ENCODE results near the gene DNAJA3. TPM values are rescaled to one million over a fixed set of nuclear protein-coding genes. Genes with fewer than 3 reads are reported as not detected.

DNAJA3 gene
- total and polyA plus RNA-seq, 9 of the 15 experiments (the other 6 are each of a cell fraction or from before 2014, with no cell fraction given): 8.1 to 105 (median 79.0) TPM

GRCh38 chr16:4419402-4419959 lies 6.2 kb upstream of the DNAJA3 start (continued):
- TF ChIP-seq, protein P1, sequence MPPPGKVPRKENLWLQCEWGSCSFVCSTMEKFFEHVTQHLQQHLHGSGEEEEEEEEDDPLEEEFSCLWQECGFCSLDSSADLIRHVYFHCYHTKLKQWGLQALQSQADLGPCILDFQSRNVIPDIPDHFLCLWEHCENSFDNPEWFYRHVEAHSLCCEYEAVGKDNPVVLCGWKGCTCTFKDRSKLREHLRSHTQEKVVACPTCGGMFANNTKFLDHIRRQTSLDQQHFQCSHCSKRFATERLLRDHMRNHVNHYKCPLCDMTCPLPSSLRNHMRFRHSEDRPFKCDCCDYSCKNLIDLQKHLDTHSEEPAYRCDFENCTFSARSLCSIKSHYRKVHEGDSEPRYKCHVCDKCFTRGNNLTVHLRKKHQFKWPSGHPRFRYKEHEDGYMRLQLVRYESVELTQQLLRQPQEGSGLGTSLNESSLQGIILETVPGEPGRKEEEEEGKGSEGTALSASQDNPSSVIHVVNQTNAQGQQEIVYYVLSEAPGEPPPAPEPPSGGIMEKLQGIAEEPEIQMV (tag; conservative IDR thresholded peaks at IDR 0.05; ENCODE audit: low read depth): no peak
- TF ChIP-seq, protein P2, sequence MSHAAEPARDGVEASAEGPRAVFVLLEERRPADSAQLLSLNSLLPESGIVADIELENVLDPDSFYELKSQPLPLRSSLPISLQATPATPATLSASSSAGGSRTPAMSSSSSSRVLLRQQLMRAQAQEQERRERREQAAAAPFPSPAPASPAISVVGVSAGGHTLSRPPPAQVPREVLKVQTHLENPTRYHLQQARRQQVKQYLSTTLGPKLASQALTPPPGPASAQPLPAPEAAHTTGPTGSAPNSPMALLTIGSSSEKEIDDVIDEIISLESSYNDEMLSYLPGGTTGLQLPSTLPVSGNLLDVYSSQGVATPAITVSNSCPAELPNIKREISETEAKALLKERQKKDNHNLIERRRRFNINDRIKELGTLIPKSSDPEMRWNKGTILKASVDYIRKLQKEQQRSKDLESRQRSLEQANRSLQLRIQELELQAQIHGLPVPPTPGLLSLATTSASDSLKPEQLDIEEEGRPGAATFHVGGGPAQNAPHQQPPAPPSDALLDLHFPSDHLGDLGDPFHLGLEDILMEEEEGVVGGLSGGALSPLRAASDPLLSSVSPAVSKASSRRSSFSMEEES (CRISPR knock-in tag; IDR thresholded peaks at IDR 0.05): no peak
- TF ChIP-seq, protein P3, sequence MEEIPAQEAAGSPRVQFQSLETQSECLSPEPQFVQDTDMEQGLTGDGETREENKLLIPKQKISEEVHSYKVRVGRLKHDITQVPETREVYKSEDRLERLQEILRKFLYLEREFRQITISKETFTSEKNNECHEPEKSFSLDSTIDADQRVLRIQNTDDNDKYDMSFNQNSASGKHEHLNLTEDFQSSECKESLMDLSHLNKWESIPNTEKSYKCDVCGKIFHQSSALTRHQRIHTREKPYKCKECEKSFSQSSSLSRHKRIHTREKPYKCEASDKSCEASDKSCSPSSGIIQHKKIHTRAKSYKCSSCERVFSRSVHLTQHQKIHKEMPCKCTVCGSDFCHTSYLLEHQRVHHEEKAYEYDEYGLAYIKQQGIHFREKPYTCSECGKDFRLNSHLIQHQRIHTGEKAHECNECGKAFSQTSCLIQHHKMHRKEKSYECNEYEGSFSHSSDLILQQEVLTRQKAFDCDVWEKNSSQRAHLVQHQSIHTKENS (CRISPR knock-in tag; IDR thresholded peaks at IDR 0.05): no peak
- TF ChIP-seq MEIS2 (IDR thresholded peaks at IDR 0.05; ENCODE audit: partially characterized antibody) (peak; percentile 9), POLR2AphosphoS5 (IDR thresholded peaks at IDR 0.05; ENCODE audit: control insufficient read depth, insufficient read depth, low read depth, low read length) (no peak), SETDB1 (IDR thresholded peaks at IDR 0.05; ENCODE audit: low read length) (no peak), NR2C2 (CRISPR knock-in tag; IDR thresholded peaks at IDR 0.05) (no peak), NR2C2 (tag; IDR thresholded peaks at IDR 0.05) (no peak), PHF21A (IDR thresholded peaks at IDR 0.05; ENCODE audit: borderline replicate concordance, low read depth) (no peak)
- TF ChIP-seq, protein P4, sequence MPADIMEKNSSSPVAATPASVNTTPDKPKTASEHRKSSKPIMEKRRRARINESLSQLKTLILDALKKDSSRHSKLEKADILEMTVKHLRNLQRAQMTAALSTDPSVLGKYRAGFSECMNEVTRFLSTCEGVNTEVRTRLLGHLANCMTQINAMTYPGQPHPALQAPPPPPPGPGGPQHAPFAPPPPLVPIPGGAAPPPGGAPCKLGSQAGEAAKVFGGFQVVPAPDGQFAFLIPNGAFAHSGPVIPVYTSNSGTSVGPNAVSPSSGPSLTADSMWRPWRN (IDR thresholded peaks at IDR 0.05; ENCODE audit: low read depth): no peak
